ENCODE results near the gene CEP350.

DNA sequence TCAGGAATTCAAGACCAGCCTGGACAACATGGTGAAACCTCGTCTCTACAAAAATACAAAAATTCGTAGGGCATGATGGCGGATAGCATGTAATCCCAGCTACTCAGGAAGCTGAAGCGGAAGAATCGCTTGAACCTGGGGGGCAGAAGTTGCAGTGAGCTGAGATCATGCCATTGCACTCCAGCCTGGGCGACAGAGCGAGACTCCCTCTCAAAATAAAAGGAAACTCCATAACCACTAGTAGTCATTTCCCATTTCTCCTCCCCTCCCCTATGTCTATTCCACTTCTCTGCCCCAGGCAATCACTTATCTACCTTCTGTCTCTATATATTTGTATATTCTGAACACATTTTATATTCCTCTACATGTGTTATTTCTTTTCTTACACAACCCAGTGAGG lies 4.0 kb upstream of the CEP350 start:
- TF ChIP-seq CTCF (optimal IDR thresholded peaks at IDR 0.05 in 1 of 3, IDR thresholded peaks at IDR 0.05 in 1 of 3, conservative IDR thresholded peaks at IDR 0.05 in 1 of 3; ENCODE audit: extremely low read depth in 1 of 3, insufficient read depth in 2 of 3, low read length in 3 of 3) (no peak), EZH2 (IDR thresholded peaks at IDR 0.05; ENCODE audit: low read length) (no peak)

All from keratinocyte (primary cell).